Effector memory CD8-positive, alpha-beta T cell (primary cell): Measurements from ENCODE around the gene DHX58.

Experiments used
- ATAC-seq: fragments of 150-1000 bp; cut with Tn5 transposase; replicated peaks from 2 replicates; pipeline ENCODE4 v1.10.0; 2021; ENCODE audit warnings: mild to moderate bottlenecking, moderate library complexity
- DNase-seq, 3 experiments: peaks; one replicate each; pipeline ENCODE4 v3.0.0; 2021
- H3K27ac Mint-ChIP-seq, 2 donors: one replicate each; pipeline ENCODE4 v1.8.0; 2022; ENCODE audit warnings: mild to moderate bottlenecking in 2 of 2, mixed read lengths in 2 of 2, moderate library complexity in 2 of 2
- H3K27me3 Mint-ChIP-seq, 2 donors: one replicate each; pipeline ENCODE4 v1.8.0; 2022; ENCODE audit warnings: mixed read lengths in 2 of 2
- H3K36me3 Mint-ChIP-seq: one replicate; pipeline ENCODE4 v1.8.0; 2022; ENCODE audit warnings: mild to moderate bottlenecking, moderate library complexity, mixed read lengths; ENCODE audit not compliant: insufficient read depth
- H3K4me1 Mint-ChIP-seq, 2 donors: one replicate each; pipeline ENCODE4 v1.8.0; 2022; ENCODE audit warnings: low read depth in 2 of 2, mixed read lengths in 2 of 2
- H3K4me3 Mint-ChIP-seq, 2 donors: one replicate each; pipeline ENCODE4 v1.8.0; 2022; ENCODE audit warnings: mild to moderate bottlenecking in 2 of 2, mixed read lengths in 2 of 2, moderate library complexity in 2 of 2
- H3K9me3 Mint-ChIP-seq, 2 donors: one replicate each; pipeline ENCODE4 v1.8.0; 2022; ENCODE audit warnings: mixed read lengths in 2 of 2

Gene DHX58

DNA sequence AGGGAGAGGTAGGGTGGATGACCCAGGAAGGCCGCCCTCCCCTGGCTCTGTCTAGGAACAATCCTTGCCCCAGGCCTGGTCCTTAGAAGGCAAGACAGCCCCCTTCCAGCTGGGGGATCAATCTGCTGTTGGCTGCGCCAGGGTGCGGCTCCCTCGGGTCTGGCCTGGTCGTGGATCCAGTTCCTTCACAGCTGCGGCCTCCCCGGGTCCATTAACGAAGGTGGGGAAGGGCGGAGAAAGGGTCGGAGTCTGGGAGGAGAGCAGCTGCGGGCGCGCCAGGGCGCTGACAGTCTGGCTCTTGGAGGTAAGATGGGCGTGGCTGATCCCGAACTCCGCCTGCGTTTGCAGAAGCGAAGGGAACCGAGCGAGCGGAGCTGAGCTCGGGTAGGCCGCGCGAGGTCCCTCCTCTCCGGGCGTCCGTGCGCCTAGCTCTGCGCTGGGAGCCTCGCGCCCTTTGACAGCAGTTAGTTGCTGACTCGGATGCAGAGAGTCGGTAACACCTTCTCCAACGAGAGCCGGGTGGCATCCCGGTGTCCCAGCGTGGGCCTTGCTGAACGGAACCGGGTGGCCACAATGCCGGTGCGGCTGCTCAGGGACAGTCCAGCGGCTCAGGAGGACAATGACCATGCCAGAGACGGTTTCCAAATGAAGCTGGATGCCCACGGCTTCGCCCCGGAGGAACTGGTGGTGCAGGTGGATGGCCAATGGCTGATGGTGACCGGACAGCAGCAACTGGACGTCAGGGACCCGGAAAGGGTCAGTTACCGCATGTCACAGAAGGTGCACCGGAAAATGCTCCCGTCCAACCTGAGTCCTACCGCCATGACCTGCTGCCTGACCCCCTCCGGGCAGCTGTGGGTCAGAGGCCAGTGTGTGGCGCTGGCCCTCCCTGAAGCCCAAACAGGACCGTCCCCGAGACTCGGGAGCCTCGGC lies 10.1 kb upstream of the DHX58 start, which contains the start of gene HSPB9:
Gene HSPB9 (plus strand): TSS at position 434 of the 933 bp plus-strand sequence. CDS start 47 bp downstream, at position 481.
- Mint-ChIP-seq H3K27ac (peak within 1 kb of the TSS; percentile 52 to 70), H3K4me1 (peaks cover 7 to 10% of the 10 kb centered on the region in 2 donors), H3K27me3 (no peaks in the 10 kb centered on the region), H3K36me3 (peaks cover 47% of the 10 kb centered on the region), H3K4me3 (peak within 1 kb of the TSS; percentile 66 to 72), H3K9me3 (no peaks in the 10 kb centered on the region)
- ATAC-seq (no peak), DNase-seq (no peak)

GRCh38 chr17:42120770-42121769 lies 8.6 kb upstream of the DHX58 start, which contains the start of gene KAT2A:
Gene KAT2A (minus strand): TSS chr17:42121367. CDS start chr17:42121304, 63 bp downstream.
- ATAC-seq, result peak; percentile 90
- H3K36me3 Mint-ChIP-seq, result peaks cover 40% of the 10 kb centered on the region

DNA sequence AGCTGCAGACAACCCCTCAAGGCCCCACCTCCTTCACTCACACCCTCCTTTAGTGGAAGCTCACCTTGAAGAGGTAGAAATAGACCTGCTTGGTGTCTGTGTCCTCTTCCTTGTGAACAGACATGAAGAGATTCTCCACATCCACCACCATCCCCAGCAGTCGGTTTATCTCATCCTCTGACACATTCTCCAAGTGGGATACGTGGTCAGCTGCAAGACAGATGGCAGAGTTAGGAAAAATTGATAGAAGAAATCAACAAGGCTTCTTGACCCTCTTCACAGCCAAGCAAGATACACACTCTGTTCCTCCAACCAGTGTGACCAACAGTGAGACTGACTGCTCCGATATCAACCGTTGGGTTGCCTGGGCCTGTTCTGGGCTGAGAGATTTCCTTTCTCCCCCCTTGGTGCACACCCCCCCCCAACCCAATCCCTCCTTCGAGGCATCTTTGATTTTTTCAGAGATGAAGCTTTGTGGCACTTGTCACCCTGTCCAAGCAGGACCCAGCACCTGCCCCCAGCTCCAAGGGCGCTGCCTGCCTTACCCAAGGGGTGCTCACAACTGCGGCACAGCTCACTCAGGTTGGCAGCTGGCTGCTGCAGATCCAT lies 7.8 kb upstream of the DHX58 start:
- Mint-ChIP-seq H3K27ac (no peak overlapping the region), H3K36me3 (peaks cover 32% of the 10 kb centered on the region), H3K9me3 (no peaks in the 10 kb centered on the region), H3K4me3 (peak overlapping the region; percentile 66 to 72), H3K4me1 (peaks cover 16 to 23% of the 10 kb centered on the region in 2 donors), H3K27me3 (no peaks in the 10 kb centered on the region)
- no peak for ATAC-seq
- no peak for DNase-seq

More at GRCh38 chr17:42120770-42121769, 8.6 kb upstream of the DHX58 start, which contains the start of gene KAT2A:
- Mint-ChIP-seq H3K27me3 (no peaks in the 10 kb centered on the region), H3K27ac (peak within 1 kb of the TSS; percentile 52 to 70), H3K4me1 (peaks cover 14 to 17% of the 10 kb centered on the region in 2 donors), H3K4me3 (peak within 1 kb of the TSS; percentile 66 to 72), H3K9me3 (no peaks in the 10 kb centered on the region)
- peak; percentile 69 to 71 (median 70) for DNase-seq

DNA sequence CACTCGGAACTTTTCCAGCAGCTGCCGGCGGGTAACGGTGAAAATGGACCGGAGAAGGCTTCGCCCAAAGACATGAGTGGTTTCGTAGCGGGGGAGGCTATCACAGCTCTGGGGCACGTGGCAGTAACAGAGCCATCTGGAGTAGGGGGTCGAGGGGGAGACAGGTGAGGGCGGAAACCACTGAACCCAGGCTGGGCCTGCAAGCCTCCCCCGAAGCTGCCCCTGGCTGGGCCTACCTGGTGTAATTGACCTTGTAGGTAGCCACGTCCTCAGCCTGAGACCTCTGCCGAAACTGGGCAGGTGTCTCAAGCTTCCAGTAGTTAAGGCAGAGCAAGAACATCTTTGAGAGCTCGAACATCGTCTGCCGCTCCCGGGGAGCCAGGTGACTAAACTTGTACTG lies 6.8 kb upstream of the DHX58 start:
- peaks cover 16 to 23% of the 10 kb centered on the region in 2 donors for H3K4me1 Mint-ChIP-seq
- peaks cover 23% of the 10 kb centered on the region for H3K36me3 Mint-ChIP-seq
- DNase-seq (no peak), ATAC-seq (no peak)
- no peaks in the 10 kb centered on the region for H3K27me3 Mint-ChIP-seq
- no peak overlapping the region for H3K4me3 Mint-ChIP-seq
- H3K9me3 Mint-ChIP-seq, result no peaks in the 10 kb centered on the region
- H3K27ac Mint-ChIP-seq, result peak overlapping the region in 1 of 2 donors; percentile 15

DNA sequence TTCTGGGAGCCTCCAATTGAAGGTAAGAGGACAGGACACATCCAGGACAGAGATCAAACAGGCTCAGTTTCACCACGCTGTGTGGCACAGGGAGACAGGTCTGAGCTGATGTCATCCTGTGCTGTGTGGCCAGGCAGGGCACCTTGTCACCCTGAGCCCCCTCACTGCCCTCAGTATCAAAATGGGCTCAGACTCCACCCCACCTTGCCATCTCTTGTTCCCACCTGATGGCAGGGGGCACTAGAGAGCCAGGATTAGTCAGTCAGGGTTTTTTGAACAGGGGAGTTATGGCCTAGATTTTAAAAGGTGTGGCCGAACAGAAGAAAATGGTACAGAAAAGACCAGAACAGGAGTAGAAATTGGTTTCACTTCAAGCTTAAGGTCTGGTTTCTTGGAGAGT lies 6.0 kb upstream of the DHX58 start:
- H3K27me3 Mint-ChIP-seq, result no peaks in the 10 kb centered on the region
- no peaks in the 10 kb centered on the region for H3K9me3 Mint-ChIP-seq
- H3K4me1 Mint-ChIP-seq, result peaks cover 16 to 23% of the 10 kb centered on the region in 2 donors
- no peak overlapping the region for H3K4me3 Mint-ChIP-seq
- peaks cover 21% of the 10 kb centered on the region for H3K36me3 Mint-ChIP-seq
- ATAC-seq (no peak), DNase-seq (no peak)
- H3K27ac Mint-ChIP-seq, result peak overlapping the region in 1 of 2 donors; percentile 15

DNA sequence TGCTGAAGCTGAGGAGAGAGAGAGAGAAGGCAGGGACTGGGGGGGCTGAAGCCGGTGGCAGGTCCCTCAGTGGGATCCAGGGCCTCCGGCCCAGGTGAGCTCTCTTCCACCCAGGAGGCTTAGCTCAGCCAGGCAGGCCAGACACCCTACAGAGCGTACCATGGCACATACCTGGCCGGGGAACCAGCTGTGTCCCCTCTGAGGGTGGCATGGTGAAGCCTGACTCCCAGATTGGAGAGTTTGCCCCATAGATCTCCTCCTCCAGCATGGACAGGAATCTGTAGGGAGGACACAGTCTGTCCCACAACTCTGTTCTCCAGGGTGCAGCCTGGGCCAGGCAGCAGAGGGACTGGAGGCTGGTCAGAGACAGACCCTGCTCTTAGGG lies 5.6 kb upstream of the DHX58 start:
- peaks cover 21% of the 10 kb centered on the region for H3K36me3 Mint-ChIP-seq
- peaks cover 16 to 23% of the 10 kb centered on the region in 2 donors for H3K4me1 Mint-ChIP-seq
- peak overlapping the region in 1 of 2 donors; percentile 15 for H3K27ac Mint-ChIP-seq
- H3K4me3 Mint-ChIP-seq, result no peak overlapping the region
- DNase-seq (no peak), ATAC-seq (no peak)
- no peaks in the 10 kb centered on the region for H3K9me3 Mint-ChIP-seq
- H3K27me3 Mint-ChIP-seq, result no peaks in the 10 kb centered on the region

GRCh38 chr17:42117397-42118125 lies 5.0 kb upstream of the DHX58 start:
- Mint-ChIP-seq H3K4me3 (no peak overlapping the region), H3K27ac (no peak overlapping the region), H3K27me3 (no peaks in the 10 kb centered on the region), H3K4me1 (peaks cover 19 to 26% of the 10 kb centered on the region in 2 donors), H3K9me3 (no peaks in the 10 kb centered on the region), H3K36me3 (peaks cover 21% of the 10 kb centered on the region)
- ATAC-seq (no peak), DNase-seq (no peak)

DNA sequence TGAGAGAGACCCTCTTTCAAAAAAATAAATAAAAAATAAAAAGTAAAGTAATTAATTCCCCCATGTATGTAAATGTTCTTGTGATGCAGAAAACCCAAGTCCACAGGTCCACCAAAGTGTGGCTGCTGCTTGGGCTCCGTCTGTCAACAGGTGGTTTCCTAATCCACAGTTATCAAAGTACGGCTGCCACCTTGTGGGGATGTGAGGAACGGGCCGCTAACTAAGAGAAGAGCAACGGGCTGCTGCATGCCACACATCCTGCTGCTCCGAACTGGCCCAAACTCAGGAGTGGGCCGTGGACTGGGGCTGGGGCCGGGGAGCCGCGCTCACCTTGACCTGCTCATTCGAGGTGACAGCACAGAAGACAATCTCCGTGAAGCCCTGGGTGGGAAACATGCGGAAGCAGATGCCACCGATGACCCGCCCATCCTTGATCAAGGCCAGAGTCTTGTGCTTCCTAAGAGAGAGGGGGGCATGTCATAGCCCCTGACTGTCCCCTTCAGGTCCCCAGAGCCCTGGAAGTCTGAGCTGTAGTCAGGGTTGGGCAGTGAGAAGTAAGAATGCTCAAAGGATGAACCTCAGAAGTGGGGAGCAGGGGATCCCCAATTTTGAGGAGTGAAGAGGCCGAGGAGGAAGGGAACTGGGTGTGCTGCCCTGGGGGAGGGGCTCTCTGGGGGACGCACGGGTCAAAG lies 4.3 kb upstream of the DHX58 start:
- H3K4me1 Mint-ChIP-seq, result peaks cover 23 to 31% of the 10 kb centered on the region in 2 donors
- no peaks in the 10 kb centered on the region for H3K27me3 Mint-ChIP-seq
- DNase-seq, result peak; percentile 80 to 89 (median 87)
- H3K27ac Mint-ChIP-seq, result peak overlapping the region in 1 of 2 donors; percentile 73
- H3K36me3 Mint-ChIP-seq, result peaks cover 21% of the 10 kb centered on the region
- no peak overlapping the region for H3K4me3 Mint-ChIP-seq
- H3K9me3 Mint-ChIP-seq, result no peaks in the 10 kb centered on the region
- ATAC-seq, result peak; percentile 43

GRCh38 chr17:42114118-42114517 lies 1.6 kb upstream of the DHX58 start:
- no peaks in the 10 kb centered on the region for H3K27me3 Mint-ChIP-seq
- H3K36me3 Mint-ChIP-seq, result peaks cover 22% of the 10 kb centered on the region
- ATAC-seq (no peak), DNase-seq (no peak)
- peaks cover 26 to 36% of the 10 kb centered on the region in 2 donors for H3K4me1 Mint-ChIP-seq
- peak overlapping the region; percentile 15 to 93 for H3K27ac Mint-ChIP-seq
- no peaks in the 10 kb centered on the region for H3K9me3 Mint-ChIP-seq
- H3K4me3 Mint-ChIP-seq, result peak overlapping the region in 1 of 2 donors; percentile 40

GRCh38 chr17:42113293-42114069 lies 967 bp upstream of the DHX58 start:
- ATAC-seq (no peak), DNase-seq (no peak)
- H3K36me3 Mint-ChIP-seq, result peaks cover 25% of the 10 kb centered on the region
- peaks cover 26 to 34% of the 10 kb centered on the region in 2 donors for H3K4me1 Mint-ChIP-seq
- no peaks in the 10 kb centered on the region for H3K9me3 Mint-ChIP-seq
- H3K27ac Mint-ChIP-seq, result peak overlapping the region; percentile 93 to 98
- H3K27me3 Mint-ChIP-seq, result no peaks in the 10 kb centered on the region
- no peak overlapping the region for H3K4me3 Mint-ChIP-seq

DNA sequence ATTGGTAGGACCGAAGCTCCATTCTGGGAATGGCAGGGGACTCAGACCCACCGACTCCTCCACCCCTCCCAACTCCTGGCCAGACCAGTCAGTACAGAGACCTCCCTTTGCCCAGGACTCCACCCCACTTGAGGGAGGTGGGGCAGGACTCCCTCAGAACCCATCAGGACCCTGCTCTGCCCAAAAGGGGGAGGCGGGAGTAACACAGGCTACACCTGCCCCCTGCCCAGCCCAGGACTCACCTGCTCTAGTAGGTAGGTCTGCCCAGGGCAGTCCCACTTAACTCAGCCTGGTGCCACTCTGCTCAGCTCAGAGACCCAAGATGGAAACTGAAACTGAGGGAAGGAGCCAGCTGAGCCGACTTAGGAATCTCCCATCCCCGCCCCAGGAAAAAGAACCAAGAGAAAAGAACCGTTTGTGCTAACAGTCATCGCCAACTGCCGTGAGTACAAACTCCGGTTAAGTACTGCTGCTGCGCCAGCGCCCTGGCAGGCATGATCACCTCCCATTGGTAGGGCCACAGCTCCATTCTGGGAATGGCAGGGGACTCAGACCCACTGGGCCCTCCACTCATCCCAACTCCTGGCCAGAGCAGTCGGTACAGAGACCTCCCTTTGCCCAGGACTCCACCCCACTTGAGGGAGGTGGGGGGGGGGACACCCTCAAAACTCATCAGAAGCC lies 503 bp downstream of the DHX58 start:
- no peak for DNase-seq
- Mint-ChIP-seq H3K9me3 (no peaks in the 10 kb centered on the region), H3K36me3 (peaks cover 28% of the 10 kb centered on the region), H3K4me3 (peak overlapping the region; percentile 79 to 93), H3K27ac (peak overlapping the region; percentile 93 to 98), H3K4me1 (peaks cover 32 to 37% of the 10 kb centered on the region in 2 donors), H3K27me3 (no peaks in the 10 kb centered on the region)
- no peak for ATAC-seq
